NT2/D1 (cell line): Measurements from ENCODE around the gene ZDHHC7.

Experiments
- YY1 ChIP-seq: IDR thresholded peaks from 2 replicates; pipeline ENCODE4 v1.6.1; 2011; ENCODE audit not compliant: insufficient read length, insufficient read depth
- ZNF274 ChIP-seq: IDR thresholded peaks from 2 replicates; pipeline ENCODE4 v1.6.1; 2011; ENCODE audit warnings: mild to moderate bottlenecking, low read depth, low read length

DNA sequence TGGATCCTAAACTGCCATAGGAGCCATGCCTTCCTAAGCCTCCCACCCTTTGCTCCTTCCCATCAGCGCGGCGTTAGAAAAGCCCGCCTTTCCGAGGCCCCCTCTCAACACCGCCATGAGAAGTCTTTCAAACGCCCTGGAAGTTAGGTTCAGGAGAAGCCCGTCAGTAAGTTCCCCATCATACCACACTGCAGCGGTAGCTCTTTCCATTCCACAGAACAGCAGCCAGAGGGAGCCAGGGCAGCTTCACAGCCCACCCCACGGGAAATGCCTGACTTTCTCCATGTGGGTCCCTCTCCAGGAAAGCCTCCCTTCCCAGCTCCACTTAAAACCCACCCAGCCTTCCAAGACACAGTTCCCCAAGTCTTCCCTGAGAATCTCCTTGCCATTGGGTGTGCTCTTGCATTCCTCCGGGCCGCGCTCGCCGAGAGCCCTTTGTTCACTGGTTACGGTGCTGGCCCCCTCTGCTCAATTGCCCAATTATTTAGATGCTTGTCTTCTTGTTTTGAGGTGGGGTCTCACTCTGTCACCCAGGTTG is 44.9 kb upstream of the ZDHHC7 start:
- TF ChIP-seq ZNF274 (no peak), YY1 (no peak)
